A673 (cell line): ENCODE data around the gene GSTA1.

Experiments used
- CTCF ChIP-seq: fragments of 300-800, 200-600 bp; sonication (generic); conservative IDR thresholded peaks from 2 replicates; pipeline ENCODE4 v1.5.1; 2017; ENCODE audit warnings: low read depth, mild to moderate bottlenecking, antibody characterized with exemption, low read length, moderate library complexity, mixed read lengths
- EZH2 ChIP-seq: fragments of 200-600 bp; sonication (generic); IDR thresholded peaks from 2 replicates; pipeline ENCODE4 v1.6.1; 2017; ENCODE audit warnings: borderline replicate concordance, low read depth, mild to moderate bottlenecking, mixed read lengths, antibody characterized with exemption, low read length; ENCODE audit not compliant: poor library complexity, severe bottlenecking

GRCh38 chr6:52754443-52754842 is 49.2 kb downstream of the GSTA1 start:
- TF ChIP-seq CTCF (no peak), EZH2 (no peak)
